HCT116 (cell line): ENCODE data around the gene CEP70. TPM values are rescaled to one million over a fixed set of nuclear protein-coding genes. Genes with fewer than 3 reads are reported as not detected.

Experiments used
- ATAC-seq: fragments of 200-7000 bp; cut with Tn5 transposase; 2 replicates; pipeline ENCODE4 v1.9.1; 2020; ENCODE audit warnings: mild to moderate bottlenecking, moderate library complexity
- BruUV-seq: library from RNA; stranded (reverse); fragments of 400-500 nt; replicated peaks from 2 replicates; lab custom pipeline; 2021; lab: Mats Ljungman, UMichigan
- CTCF ChIA-PET: fragments of 300-600 bp; sonication (Branson Sonifier 250); formaldehyde crosslinking; loops from one replicate; lab custom pipeline; 2021; ENCODE audit warnings: antibody characterized with exemption; lab: Charles Lee
- POLR2A ChIA-PET: fragments of 300-600, 350-600 bp; sonication (Branson Sonifier 250); formaldehyde crosslinking; loops from one replicate; lab custom pipeline; 2021; ENCODE audit warnings: antibody characterized with exemption; lab: Charles Lee
- RAD21 ChIA-PET, 2 experiments: fragments of 300-600 bp; sonication (Branson Sonifier 250); formaldehyde crosslinking; loops; one replicate each; lab custom pipeline; 2023; ENCODE audit warnings: low total read pairs in 2 of 2; ENCODE audit not compliant: uncharacterized antibody in 2 of 2, unreplicated experiment in 2 of 2, low non-redundant PET in 1 of 2; lab: Charles Lee
- DNase-seq: peaks from one replicate; pipeline ENCODE4 v3.0.0-alpha.2; 2010; ENCODE audit warnings: low read depth, low spot score
- H2AFZ ChIP-seq: fragments of 200-600 bp; shearing (Covaris generic), sonication (generic); 2 replicates; pipeline ENCODE4 v1.6.1; 2017; ENCODE audit warnings: low read depth, mixed run types, mixed read lengths, antibody characterized with exemption, low read length; ENCODE audit not compliant: poor library complexity, severe bottlenecking
- H3K27ac ChIP-seq: 2 replicates; pipeline ENCODE4 v1.5.1; 2012; ENCODE audit warnings: low read depth, low read length
- H3K27me3 ChIP-seq: fragments of 200-600 bp; sonication (generic); 2 replicates; pipeline ENCODE4 v1.6.1; 2016; ENCODE audit warnings: mixed run types, low read length, mixed read lengths; ENCODE audit not compliant: insufficient read depth
- H3K36me3 ChIP-seq, 2 experiments: fragments of 200-500 bp in 1 of 2; fragments of 200-600 bp in 1 of 2; sonication (Bioruptor generic) in 1 of 2; sonication (generic) in 1 of 2; 2 replicates each; pipeline versions ENCODE4 v1.5.1 to v1.6.1; 2014 to 2016; ENCODE audit warnings: low read length in 2 of 2, inconsistent platforms in 1 of 2, mixed read lengths in 1 of 2, mixed run types in 1 of 2; ENCODE audit not compliant: insufficient read depth in 2 of 2, control insufficient read depth in 1 of 2
- H3K4me1 ChIP-seq, 2 experiments: fragments of 200-600 bp in 1 of 2; sonication (generic) in 1 of 2; 2 replicates each; pipeline versions ENCODE4 v1.5.1 to v1.6.1; 2012 to 2017; ENCODE audit warnings: low read length in 2 of 2, inconsistent platforms in 1 of 2, mild to moderate bottlenecking in 1 of 2, mixed read lengths in 1 of 2, mixed run types in 1 of 2, moderate library complexity in 1 of 2; ENCODE audit not compliant: insufficient read depth in 2 of 2, control insufficient read depth in 1 of 2
- H3K4me2 ChIP-seq: fragments of 200-600 bp; sonication (generic); 2 replicates; pipeline ENCODE4 v1.6.1; 2017; ENCODE audit warnings: mixed run types, low read length, mixed read lengths
- H3K4me3 ChIP-seq, 2 experiments: fragments of 200-600 bp in 1 of 2; sonication (generic) in 1 of 2; replicated peaks in 1 of 2; 2 replicates each; pipeline ENCODE4 v1.5.1; 2011 to 2016; ENCODE audit warnings: low read length in 2 of 2, control low read depth in 1 of 2, low read depth in 1 of 2, mild to moderate bottlenecking in 1 of 2, mixed read lengths in 1 of 2, mixed run types in 1 of 2
- H3K79me2 ChIP-seq: fragments of 200-600 bp; sonication (generic); 2 replicates; pipeline ENCODE4 v1.6.1; 2017; ENCODE audit warnings: mild to moderate bottlenecking, mixed run types, low read length, moderate library complexity, mixed read lengths; ENCODE audit not compliant: insufficient read depth
- H3K9ac ChIP-seq: fragments of 200-600 bp; sonication (generic); 2 replicates; pipeline ENCODE4 v1.6.1; 2016; ENCODE audit warnings: low read length, mixed read lengths
- H3K9me2 ChIP-seq: fragments of 200-600 bp; sonication (generic), shearing (Covaris generic); 2 replicates; pipeline ENCODE4 v1.6.1; 2017; ENCODE audit warnings: mixed run types, mild to moderate bottlenecking, moderate library complexity; ENCODE audit not compliant: insufficient read depth
- H3K9me3 ChIP-seq, 2 experiments: fragments of 200-500 bp in 1 of 2; fragments of 200-600 bp in 1 of 2; sonication (Bioruptor generic) in 1 of 2; sonication (generic) in 1 of 2; 2 replicates each; pipeline ENCODE4 v1.6.1; 2014 to 2017; ENCODE audit warnings: low read length in 2 of 2, mixed read lengths in 2 of 2, inconsistent platforms in 1 of 2, low read depth in 1 of 2, mild to moderate bottlenecking in 1 of 2, mixed run types in 1 of 2, moderate library complexity in 1 of 2; ENCODE audit not compliant: control insufficient read depth in 1 of 2, insufficient read depth in 1 of 2
- H4K20me1 ChIP-seq: fragments of 200-600 bp; sonication (generic), shearing (Covaris generic); 2 replicates; pipeline ENCODE4 v1.6.1; 2017; ENCODE audit warnings: mixed run types, mild to moderate bottlenecking, moderate library complexity; ENCODE audit not compliant: insufficient read depth
- EZH2phosphoT487 ChIP-seq: fragments of 200-600 bp; IDR thresholded peaks from 2 replicates; pipeline ENCODE4 v1.6.1; 2018; ENCODE audit warnings: antibody characterized with exemption, borderline replicate concordance
- FOSL1 ChIP-seq: IDR thresholded peaks from 2 replicates; pipeline ENCODE4 v1.6.1; 2012; ENCODE audit warnings: low read depth
- MAX ChIP-seq: IDR thresholded peaks from 2 replicates; pipeline ENCODE4 v1.6.1; 2012
- POLR2AphosphoS5 ChIP-seq: IDR thresholded peaks from 2 replicates; pipeline ENCODE4 v1.6.1; 2011; ENCODE audit warnings: mild to moderate bottlenecking, low read depth, low read length, moderate library complexity
- REST ChIP-seq: IDR thresholded peaks from 2 replicates; pipeline ENCODE4 v1.6.1; 2012; ENCODE audit warnings: low read depth
- SRF ChIP-seq: IDR thresholded peaks from 2 replicates; pipeline ENCODE4 v1.6.1; 2012; ENCODE audit warnings: low read depth
- intact Hi-C: fragments of 100-400 bp; cut with micrococcal nuclease; formaldehyde crosslinking; loops from 2 replicates; pipeline ENCODE4 v1.10.0; 2022
- total RNA-seq: library from RNA; stranded (reverse); gene quantifications from one replicate; pipeline ENCODE4 v1.2.1, GENCODE V29; 2021; ENCODE audit not compliant: unreplicated experiment

CEP70 gene
- total RNA-seq, 1 experiment from 2014 or later: 38.7 TPM

- no peaks in the 10 kb centered on the region for H4K20me1 ChIP-seq
- RAD21 ChIA-PET: no interaction called here
- no peak overlapping the region for H3K27ac ChIP-seq
- no peaks in the 10 kb centered on the region for H3K36me3 ChIP-seq
- CTCF ChIA-PET: no interaction called here
- no peaks in the 10 kb centered on the region for H3K79me2 ChIP-seq
- TF ChIP-seq REST (no peak), SRF (no peak), POLR2AphosphoS5 (no peak), EZH2phosphoT487 (no peak), MAX (no peak), FOSL1 (no peak)
- no peak for DNase-seq
- H3K9ac ChIP-seq: no peak overlapping the region
- POLR2A ChIA-PET: no interaction called here
- no peak overlapping the region for H3K4me3 ChIP-seq
- no peak overlapping the region for H3K4me2 ChIP-seq
- peaks cover 0 to 5% of the 10 kb centered on the region in 2 experiments; a peak in 1 of 4 replicates for H3K4me1 ChIP-seq
- H3K27me3 ChIP-seq: no peaks in the 10 kb centered on the region
- no peaks in the 10 kb centered on the region for H3K9me3 ChIP-seq
- no TSS peak for BruUV-seq
- H2AFZ ChIP-seq: no peak overlapping the region
- ATAC-seq: no peak
- intact Hi-C loops: no loop called here
- H3K9me2 ChIP-seq: no peaks in the 10 kb centered on the region
Observed at GRCh38 chr3:138451595-138452162, 142.4 kb downstream of the CEP70 start.
